Osteocyte (in vitro differentiated cells): Measurements from ENCODE around the gene ERH. TPM values are rescaled to one million over a fixed set of nuclear protein-coding genes. Genes with fewer than 3 reads are reported as not detected.

Source experiments
- DNase-seq: peaks from one replicate; pipeline ENCODE4 v3.0.0; 2021; ENCODE audit warnings: mixed read lengths; ENCODE audit not compliant: unreplicated experiment; ENCODE audit errors: extremely low spot score
- H3K27ac Mint-ChIP-seq: one replicate; pipeline ENCODE4 v1.8.0; 2021; ENCODE audit warnings: mild to moderate bottlenecking, mixed read lengths; ENCODE audit not compliant: unreplicated experiment
- H3K27me3 Mint-ChIP-seq: one replicate; pipeline ENCODE4 v1.8.0; 2021; ENCODE audit warnings: mixed read lengths; ENCODE audit not compliant: unreplicated experiment
- H3K36me3 Mint-ChIP-seq: one replicate; pipeline ENCODE4 v1.8.0; 2021; ENCODE audit warnings: mixed read lengths; ENCODE audit not compliant: unreplicated experiment
- H3K4me1 Mint-ChIP-seq: one replicate; pipeline ENCODE4 v1.8.0; 2021; ENCODE audit warnings: mixed read lengths; ENCODE audit not compliant: unreplicated experiment
- H3K4me3 Mint-ChIP-seq: one replicate; pipeline ENCODE4 v1.8.0; 2021; ENCODE audit warnings: mild to moderate bottlenecking, moderate library complexity, mixed read lengths; ENCODE audit not compliant: unreplicated experiment
- H3K9me3 Mint-ChIP-seq: one replicate; pipeline ENCODE4 v1.8.0; 2021; ENCODE audit warnings: mixed read lengths; ENCODE audit not compliant: unreplicated experiment
- CTCF ChIP-seq: fragments of 200-600 bp; sonication (generic); IDR thresholded peaks from 2 replicates; pipeline ENCODE4 v1.5.0; 2021; ENCODE audit warnings: antibody characterized with exemption, mild to moderate bottlenecking, moderate library complexity
- total RNA-seq: library from RNA; stranded (reverse); gene quantifications from 2 replicates; pipeline ENCODE4 v1.2.1, GENCODE V29; 2021

Gene ERH
- total RNA-seq, 1 donor from 2014 or later, result 211 TPM

- no peaks in the 10 kb centered on the region for H3K27me3 Mint-ChIP-seq
- no peak overlapping the region for H3K27ac Mint-ChIP-seq
- H3K4me3 Mint-ChIP-seq, result no peak overlapping the region
- no peaks in the 10 kb centered on the region for H3K4me1 Mint-ChIP-seq
- H3K36me3 Mint-ChIP-seq, result peaks cover 37% of the 10 kb centered on the region
- no peak for TF ChIP-seq CTCF
- peaks cover 14% of the 10 kb centered on the region for H3K9me3 Mint-ChIP-seq
- no peak for DNase-seq
Measured at GRCh38 chr14:69373104-69373503, 25.0 kb downstream of the ERH start.

- Mint-ChIP-seq H3K9me3 (peaks cover 14% of the 10 kb centered on the region), H3K4me3 (no peak overlapping the region), H3K4me1 (no peaks in the 10 kb centered on the region), H3K27me3 (no peaks in the 10 kb centered on the region), H3K36me3 (peaks cover 33% of the 10 kb centered on the region), H3K27ac (no peak overlapping the region)
- no peak for TF ChIP-seq CTCF
- DNase-seq, result no peak
Measured at GRCh38 chr14:69372146-69372545, 26.0 kb downstream of the ERH start.

GRCh38 chr14:69370061-69370460 is 28.0 kb downstream of the ERH start:
- Mint-ChIP-seq H3K27me3 (no peaks in the 10 kb centered on the region), H3K4me3 (no peak overlapping the region), H3K27ac (no peak overlapping the region), H3K9me3 (peaks cover 1% of the 10 kb centered on the region), H3K4me1 (no peaks in the 10 kb centered on the region), H3K36me3 (peaks cover 14% of the 10 kb centered on the region)
- TF ChIP-seq CTCF, result no peak
- DNase-seq, result no peak

- no peak overlapping the region for H3K27ac Mint-ChIP-seq
- peaks cover 5% of the 10 kb centered on the region for H3K36me3 Mint-ChIP-seq
- no peak overlapping the region for H3K4me3 Mint-ChIP-seq
- no peak for TF ChIP-seq CTCF
- no peaks in the 10 kb centered on the region for H3K27me3 Mint-ChIP-seq
- no peaks in the 10 kb centered on the region for H3K9me3 Mint-ChIP-seq
- no peaks in the 10 kb centered on the region for H3K4me1 Mint-ChIP-seq
- no peak for DNase-seq
Measured at GRCh38 chr14:69368381-69368780, 29.7 kb downstream of the ERH start.

GRCh38 chr14:69366761-69367160 is 31.3 kb downstream of the ERH start:
- Mint-ChIP-seq H3K27ac (no peak overlapping the region), H3K9me3 (no peaks in the 10 kb centered on the region), H3K4me1 (no peaks in the 10 kb centered on the region), H3K4me3 (no peak overlapping the region), H3K36me3 (no peaks in the 10 kb centered on the region), H3K27me3 (no peaks in the 10 kb centered on the region)
- DNase-seq, result no peak
- no peak for TF ChIP-seq CTCF
